WTC11 (cell line): ENCODE measurements around the gene IER2.

Experiments
- CREB1 ChIP-seq: sonication (generic); formaldehyde crosslinking; IDR thresholded peaks from 2 replicates; pipeline ENCODE4 v1.8.0; 2023; ENCODE audit warnings: mild to moderate bottlenecking, missing genetic modification reagents
- CREM ChIP-seq: sonication (generic); formaldehyde crosslinking; IDR thresholded peaks from 2 replicates; pipeline ENCODE4 v1.8.1; 2022; ENCODE audit warnings: mild to moderate bottlenecking, missing genetic modification reagents, moderate library complexity
- CTCF ChIP-seq: fragments of 200-600 bp; IDR thresholded peaks from 2 replicates; pipeline ENCODE4 v1.8.0; 2022; ENCODE audit warnings: antibody characterized with exemption
- NR1H2 ChIP-seq: sonication (generic); formaldehyde crosslinking; IDR thresholded peaks from 2 replicates; pipeline ENCODE4 v1.9.0; 2021; ENCODE audit warnings: mild to moderate bottlenecking, moderate library complexity, missing genetic modification reagents
- TCF7 ChIP-seq: sonication (generic); formaldehyde crosslinking; IDR thresholded peaks from 2 replicates; pipeline ENCODE4 v1.8.0; 2022; ENCODE audit warnings: mild to moderate bottlenecking, low read depth, missing genetic modification reagents, moderate library complexity
- USF1 ChIP-seq: sonication (generic); formaldehyde crosslinking; IDR thresholded peaks from 2 replicates; pipeline ENCODE4 v1.8.0; 2022; ENCODE audit warnings: mild to moderate bottlenecking, missing genetic modification reagents

- TF ChIP-seq TCF7 (CRISPR knock-in tag): no peak
- TF ChIP-seq CREB1: no peak
- TF ChIP-seq NR1H2 (CRISPR knock-in tag): no peak
- no peak for TF ChIP-seq CTCF
- TF ChIP-seq USF1 (CRISPR knock-in tag): peak; percentile 85
- TF ChIP-seq CREM (CRISPR knock-in tag): 0 out of 2 replicates have a peak, but pooled peaks have one; percentile 19
Measured at GRCh38 chr19:13154911-13155471, 4.8 kb downstream of the IER2 start.
